ENCODE results near the gene C16orf87.
A peak's percentile ranks its signal among the peaks of the same experiment; 100 is the strongest.

GRCh38 chr16:46789499-46790414 lies 41.2 kb downstream of the C16orf87 start:
- TF ChIP-seq SMAD3 (CRISPR knock-in tag; conservative IDR thresholded peaks at IDR 0.05): no peak
- no peak for TF ChIP-seq RAD21 (CRISPR knock-in tag; conservative IDR thresholded peaks at IDR 0.05 in 1 of 2, IDR thresholded peaks at IDR 0.05 in 1 of 2)
- TF ChIP-seq ZKSCAN8 (CRISPR knock-in tag; IDR thresholded peaks at IDR 0.05): no peak
- TF ChIP-seq YY1 (IDR thresholded peaks at IDR 0.05; ENCODE audit: borderline replicate concordance in 1 of 3, control insufficient read depth in 1 of 3, extremely low read depth in 1 of 3, insufficient read depth in 3 of 3, insufficient read length in 1 of 3, insufficient replicate concordance in 2 of 3, low read depth in 1 of 3, low read length in 2 of 3): no peak
- no peak for TF ChIP-seq CTCF (IDR thresholded peaks at IDR 0.05 in 2 of 3, conservative IDR thresholded peaks at IDR 0.05 in 1 of 3; ENCODE audit: insufficient read depth in 2 of 3, low read depth in 1 of 3, low read length in 3 of 3)
- no peak for TF ChIP-seq FUS (optimal IDR thresholded peaks at IDR 0.05; ENCODE audit: low read depth, low read length)
- peak; percentile 85 for TF ChIP-seq POLR2A (conservative IDR thresholded peaks at IDR 0.05)
- TF ChIP-seq PHF8 (IDR thresholded peaks at IDR 0.05; ENCODE audit: borderline replicate concordance, low read length): peak; percentile 92; the same call in 1 of the 2 replicates
- TF ChIP-seq USF2 (CRISPR knock-in tag; IDR thresholded peaks at IDR 0.05): no peak
- TF ChIP-seq MAFF (IDR thresholded peaks at IDR 0.05; ENCODE audit: low read length): no peak
- no peak for TF ChIP-seq TCF7 (IDR thresholded peaks at IDR 0.05; ENCODE audit: borderline replicate concordance)
- TF ChIP-seq TEAD4 (IDR thresholded peaks at IDR 0.05; ENCODE audit: low read length): no peak
- no peak for TF ChIP-seq TEAD4 (CRISPR knock-in tag; IDR thresholded peaks at IDR 0.05; ENCODE audit: borderline replicate concordance)
